Dedifferentiated amniotic fluid mesenchymal stem cell (primary cell): ENCODE data around the gene TTLL1.
A peak's percentile ranks its signal among the peaks of the same experiment; 100 is the strongest.
"Not testable (repeated sequence)": the region's sequence is repeated elsewhere in the genome, so short reads cannot be mapped to it uniquely, and the experiment has no call there.

Experiments
- DNase-seq: peaks from one replicate; pipeline ENCODE4 v3.0.0-alpha.2; 2016; ENCODE audit errors: extremely low spot score

Gene TTLL1

GRCh38 chr22:43110444-43110926 is 21.3 kb upstream of the TTLL1 start, which contains the start of gene BIK:
Gene BIK, plus strand, starts transcription at chr22:43110750. Its CDS starts 13,273 bp downstream, at chr22:43124023.
- DNase-seq = no peak

DNA sequence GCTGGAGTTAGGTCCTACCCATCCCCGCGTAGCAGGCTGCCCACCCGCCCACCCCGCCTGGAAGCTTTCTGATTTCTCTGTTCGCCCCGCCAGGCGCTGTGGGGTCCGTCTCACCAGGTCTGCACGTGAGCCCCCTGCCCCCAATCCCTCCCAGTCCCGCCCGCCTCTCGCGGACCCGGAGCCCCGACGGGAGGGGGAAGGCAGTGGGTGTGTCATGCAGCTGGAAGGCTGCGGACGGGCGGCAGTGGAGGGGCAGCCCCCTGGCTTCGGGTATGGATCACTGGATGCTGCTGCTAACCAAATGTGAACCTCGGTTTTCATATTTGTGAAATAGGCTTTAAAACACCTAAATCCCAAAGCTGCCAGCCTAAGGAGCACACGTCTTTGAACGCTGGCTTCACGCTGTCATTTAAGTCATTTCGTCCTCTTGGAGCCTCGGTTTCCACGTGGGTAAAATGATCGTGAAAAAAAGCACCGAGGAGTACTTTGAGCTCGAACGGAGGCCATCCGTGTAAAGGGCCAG is 20.8 kb upstream of the TTLL1 start:
- no peak for DNase-seq

DNA sequence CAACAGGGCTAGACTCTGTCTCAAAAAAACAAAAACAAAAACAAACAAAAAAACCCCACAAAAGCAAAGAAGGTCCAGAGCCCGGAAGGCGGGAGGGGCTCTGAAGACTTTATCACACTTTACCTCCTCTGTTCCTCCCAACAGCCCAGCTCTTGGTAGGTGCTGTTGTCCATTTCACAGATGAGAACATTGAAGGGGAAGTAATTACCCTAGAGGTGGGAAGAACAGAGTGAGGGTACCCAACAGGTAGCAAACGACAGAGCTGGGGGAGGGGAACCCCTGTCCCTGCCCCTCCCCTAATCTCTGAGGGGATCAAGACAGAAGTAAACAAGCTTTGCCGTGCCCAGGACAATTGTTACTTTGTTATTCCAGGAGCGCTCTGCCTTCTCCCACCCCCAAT is 20.3 kb upstream of the TTLL1 start:
- no peak for DNase-seq

DNA sequence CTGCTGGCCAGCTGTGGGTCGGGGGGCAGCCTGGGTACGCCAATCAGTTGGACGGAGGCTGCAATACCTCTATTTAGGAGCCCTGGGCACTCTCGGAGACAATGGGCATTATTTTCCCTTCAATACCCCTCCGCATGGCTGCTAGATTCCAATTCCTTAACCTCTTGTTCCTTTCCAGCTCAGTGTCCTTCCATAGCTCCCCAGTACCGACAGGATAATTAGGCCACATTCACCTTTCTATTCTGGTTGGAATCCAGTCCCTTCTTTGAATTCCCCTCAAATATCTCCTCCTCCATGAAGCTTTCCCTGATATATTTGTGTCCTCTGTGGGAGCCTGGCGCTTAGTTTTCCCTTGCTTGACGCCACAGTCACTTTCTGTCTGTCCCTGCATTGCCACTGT is 17.1 kb upstream of the TTLL1 start:
- no peak for DNase-seq

GRCh38 chr22:43104950-43105349 is 15.8 kb upstream of the TTLL1 start:
- not testable (repeated sequence) for DNase-seq

DNA sequence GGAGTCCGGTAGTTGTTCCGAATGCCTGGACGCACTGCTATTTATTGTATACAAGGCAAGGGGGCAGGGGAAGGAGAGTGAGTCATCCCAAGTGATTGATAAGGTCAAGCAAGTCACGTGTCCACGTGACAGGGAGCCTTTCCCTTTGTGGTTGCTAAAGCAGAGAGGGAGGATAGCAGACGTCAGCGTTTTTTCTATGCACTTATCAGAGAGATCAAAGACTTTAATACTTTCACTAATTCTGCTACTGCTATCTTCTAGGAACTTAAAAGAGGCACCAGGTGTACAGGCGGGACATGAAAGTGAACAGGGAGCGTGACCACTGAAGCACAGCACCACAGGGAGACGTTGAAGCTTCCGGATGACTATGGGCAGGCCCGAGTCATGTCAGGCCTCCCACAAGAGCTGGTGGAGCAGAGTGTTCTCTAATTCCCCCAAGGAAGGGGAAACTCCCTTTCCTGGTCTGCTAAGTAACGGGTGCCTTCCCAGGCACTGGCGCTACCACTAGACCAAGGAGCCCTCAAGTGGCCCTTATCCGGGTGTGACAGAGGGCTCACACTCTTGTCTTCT is 14.9 kb upstream of the TTLL1 start:
- not testable (repeated sequence) for DNase-seq

GRCh38 chr22:43101306-43101705 is 12.1 kb upstream of the TTLL1 start:
- no peak for DNase-seq

- DNase-seq = no peak
Measured at GRCh38 chr22:43100225-43100624, 11.0 kb upstream of the TTLL1 start.

- no peak for DNase-seq
Measured at GRCh38 chr22:43099095-43099494, 9.9 kb upstream of the TTLL1 start.

- DNase-seq = no peak
Measured at GRCh38 chr22:43098356-43098755, 9.2 kb upstream of the TTLL1 start.

- DNase-seq = no peak
Measured at GRCh38 chr22:43096420-43096819, 7.2 kb upstream of the TTLL1 start.

DNA sequence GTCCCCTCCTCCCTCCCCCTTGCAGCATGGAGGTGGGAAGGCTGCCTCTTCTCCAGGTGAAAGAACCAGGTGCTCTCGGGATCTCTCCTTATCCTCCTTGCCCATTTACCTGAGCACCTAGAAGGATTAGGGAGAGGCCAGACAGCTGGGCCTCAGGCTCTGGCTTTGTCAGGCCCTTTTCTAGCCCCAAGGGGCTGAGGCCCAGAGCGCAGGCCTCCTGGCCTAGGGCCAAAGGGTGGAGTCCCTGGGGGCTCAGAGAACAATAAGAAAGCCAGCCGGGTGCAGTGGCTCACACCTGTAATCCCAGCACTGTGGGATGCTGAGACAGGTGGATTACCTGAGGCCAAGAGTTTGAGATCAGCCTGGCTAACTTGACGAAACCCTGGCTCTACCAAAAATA is 5.4 kb upstream of the TTLL1 start:
- DNase-seq = no peak

DNA sequence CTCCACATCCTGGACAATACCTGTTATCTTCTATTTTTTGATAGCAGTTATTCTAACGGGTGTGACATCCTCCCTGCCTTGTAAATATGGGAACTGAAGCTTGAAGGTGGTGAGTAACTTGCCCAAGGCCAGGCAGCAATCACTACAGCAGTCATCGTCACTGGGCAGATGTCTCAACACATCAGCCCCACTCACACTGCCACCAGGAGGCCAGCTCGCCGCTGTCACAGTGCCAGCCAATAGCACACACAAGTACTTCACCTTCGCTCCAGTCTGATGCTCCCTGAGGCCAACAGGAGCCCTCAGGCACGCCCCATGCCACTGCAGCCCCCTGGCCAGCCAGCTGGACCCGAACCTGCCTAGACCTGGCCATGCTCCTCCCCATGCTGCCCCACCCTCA is 4.9 kb upstream of the TTLL1 start:
- DNase-seq = no peak

DNA sequence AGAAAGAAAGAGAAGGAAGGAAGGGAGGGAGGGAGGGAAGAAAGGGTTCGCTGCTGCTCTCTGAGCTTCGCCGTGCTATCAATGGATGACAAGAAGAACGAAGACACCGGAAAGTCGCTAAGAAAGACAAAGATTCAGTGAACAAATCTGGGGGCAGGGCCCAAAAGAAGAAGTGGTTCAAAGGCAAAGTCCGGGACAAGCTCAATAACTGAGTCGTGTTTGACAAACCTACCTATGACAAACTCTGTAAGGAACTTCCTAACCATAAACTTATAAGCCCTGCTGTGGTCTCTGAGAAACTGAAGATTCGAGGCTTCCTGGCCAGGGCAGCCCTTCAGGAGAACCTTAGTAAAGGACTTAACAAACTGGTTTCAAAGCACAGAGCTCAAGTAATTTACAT is 2.9 kb upstream of the TTLL1 start:
- DNase-seq = no peak

- DNase-seq = peak; percentile 50
Measured at GRCh38 chr22:43090130-43090789, 1.1 kb upstream of the TTLL1 start.

DNA sequence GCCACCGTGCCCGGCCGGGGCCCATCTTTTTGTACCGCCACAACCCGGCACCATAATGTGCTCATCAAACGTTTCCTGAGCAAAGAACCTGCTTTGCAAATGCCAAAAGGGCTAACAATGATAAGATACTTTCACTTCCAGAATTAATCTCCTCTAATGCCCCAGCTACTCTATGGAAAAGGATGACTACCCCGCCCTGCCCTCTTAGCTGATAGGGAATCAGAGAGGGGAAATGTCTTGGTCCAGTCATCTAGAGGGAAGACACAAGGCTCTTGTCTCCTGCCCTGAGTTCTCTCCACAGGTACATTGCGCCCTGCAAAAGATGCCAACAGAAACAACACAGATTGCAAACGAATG is 586 bp downstream of the TTLL1 start:
- DNase-seq = no peak

GRCh38 chr22:43085658-43086606 is 3.3 kb downstream of the TTLL1 start:
- no peak for DNase-seq

DNA sequence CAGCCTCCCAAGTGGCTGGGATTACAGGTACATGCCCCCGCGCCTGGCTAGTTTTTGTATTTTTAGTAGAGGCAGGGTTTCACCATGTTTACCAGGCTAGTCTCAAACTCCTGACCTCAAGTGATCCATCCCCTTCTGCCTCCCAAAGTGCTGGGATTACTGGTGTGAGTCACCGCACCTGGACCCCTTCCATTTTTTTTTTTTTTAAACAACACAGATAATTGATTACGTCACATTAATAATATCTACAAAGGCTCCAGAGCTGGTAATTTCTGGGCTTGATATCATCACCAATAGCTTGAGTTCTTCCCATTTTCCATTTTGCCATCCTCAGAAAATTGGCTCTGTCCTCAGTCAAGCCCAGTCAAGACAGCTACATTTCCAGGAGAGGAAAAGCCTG is 7.2 kb downstream of the TTLL1 start:
- DNase-seq = no peak

DNA sequence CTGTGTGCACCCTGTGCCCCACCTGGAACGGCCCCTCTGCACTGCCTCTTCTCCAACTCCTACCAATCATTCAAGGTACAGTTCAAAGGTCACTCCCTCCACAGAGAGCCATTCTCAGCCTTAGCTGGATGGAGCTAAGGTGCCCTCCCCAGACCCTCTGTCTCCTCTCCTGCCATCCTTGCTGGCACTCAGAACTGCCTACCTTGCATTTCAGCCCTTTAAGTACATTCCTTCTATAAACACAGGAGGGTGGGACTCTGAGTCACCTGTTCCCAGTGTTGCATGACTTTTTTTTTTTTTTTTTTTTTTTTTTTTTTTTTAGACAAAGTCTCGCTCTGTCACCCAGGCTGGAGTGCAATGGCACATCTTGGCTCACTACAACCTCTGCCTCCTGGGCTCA is 8.6 kb downstream of the TTLL1 start:
- no peak for DNase-seq

DNA sequence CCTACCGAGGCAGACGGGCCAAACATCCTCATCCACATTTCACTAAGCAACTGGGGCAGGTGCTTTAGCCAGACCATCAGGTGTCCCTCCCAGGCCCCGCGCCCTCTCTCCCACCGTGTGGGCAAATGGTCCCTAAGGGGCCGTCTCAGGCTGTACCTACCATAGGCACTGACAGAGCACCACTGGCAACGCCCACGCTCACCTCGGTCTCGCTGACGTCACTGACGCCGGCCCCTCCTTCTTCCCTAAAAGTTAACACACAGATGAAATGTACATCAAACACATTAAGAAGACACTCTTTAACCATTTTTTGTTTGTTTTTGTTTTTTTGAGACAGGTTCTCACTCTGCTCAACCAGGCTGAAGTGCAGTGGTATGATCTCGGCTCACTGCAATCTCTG is 9.4 kb downstream of the TTLL1 start:
- no peak for DNase-seq

DNA sequence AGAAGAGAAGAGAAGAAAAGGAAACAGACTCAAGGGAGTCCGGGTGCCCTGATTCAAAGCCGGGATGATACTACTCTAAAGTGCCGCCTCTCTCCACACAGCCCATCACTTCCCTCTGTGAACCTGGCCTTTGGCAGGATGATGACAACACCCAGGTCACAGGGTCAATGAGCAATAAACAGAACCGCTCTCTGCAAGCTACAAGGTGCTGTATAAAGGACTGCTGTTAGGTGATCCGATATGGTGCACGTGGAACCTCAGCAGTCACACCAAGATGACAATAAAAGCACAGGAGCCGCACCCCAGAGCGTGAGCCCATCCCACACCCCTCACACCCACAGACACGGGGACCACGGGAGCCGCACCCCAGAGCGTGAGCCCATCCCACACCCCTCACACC is 10.7 kb downstream of the TTLL1 start:
- DNase-seq = no peak

DNA sequence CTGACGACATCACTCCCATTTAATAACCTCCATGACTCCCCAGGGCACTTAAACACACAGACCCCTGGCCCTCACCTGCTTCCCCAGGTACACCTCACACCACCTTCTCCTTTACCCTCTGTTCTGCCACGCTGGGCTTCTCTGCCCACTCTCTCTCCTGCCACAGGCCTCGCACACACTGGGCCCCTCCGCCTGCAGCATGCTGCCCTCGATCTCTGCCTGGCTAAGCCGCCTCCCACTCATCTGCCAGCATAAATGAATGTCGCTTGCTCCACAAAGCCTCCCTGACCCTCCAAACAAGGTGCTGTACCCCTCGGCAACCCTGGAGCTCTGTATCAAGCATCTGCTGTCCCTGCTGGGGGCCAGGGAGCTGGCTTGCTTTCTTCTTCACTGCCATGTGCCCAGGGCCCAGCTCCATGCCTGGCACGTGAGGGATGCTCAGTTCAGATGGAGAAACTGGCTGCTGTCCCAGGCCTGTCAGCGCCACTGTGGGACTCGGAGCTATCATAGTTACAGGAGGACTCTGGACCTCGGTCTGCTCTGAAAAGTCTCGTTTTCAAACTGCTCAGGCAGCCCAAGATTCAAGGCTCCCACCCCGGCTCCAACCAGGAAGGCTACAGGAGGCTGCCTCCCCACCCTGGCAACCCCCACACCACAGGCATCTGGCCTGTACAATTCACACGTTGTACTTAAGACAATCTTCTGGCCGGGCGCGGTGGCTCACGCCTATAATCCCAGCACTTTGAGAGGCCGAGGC is 11.9 kb downstream of the TTLL1 start:
- no peak for DNase-seq
